T-cell (primary cell): ENCODE results near the gene ELP2. TPM values are rescaled to one million over a fixed set of nuclear protein-coding genes. Genes with fewer than 3 reads are reported as not detected.

Source experiments
- ATAC-seq, 4 experiments: fragments of 200-7000 bp in 3 of 4; fragments of 150-1000 bp in 1 of 4; cut with Tn5 transposase; replicated peaks in 1 of 4; 1 replicate in 3 of 4; 2 replicates in 1 of 4; pipeline ENCODE4 v1.10.0; 2021; ENCODE audit warnings: moderate library complexity in 3 of 4, mild to moderate bottlenecking in 2 of 4, moderate number of reproducible peaks in 1 of 4
- CTCF ChIA-PET, 2 donors: fragments of 300-600 bp; sonication (Branson Sonifier 250); formaldehyde crosslinking; loops; one replicate each; lab custom pipeline; 2022; ENCODE audit warnings: antibody characterized with exemption in 2 of 2; lab: Charles Lee
- POLR2A ChIA-PET, 2 donors: fragments of 300-600 bp; sonication (Branson Sonifier 250); formaldehyde crosslinking; loops; one replicate each; lab custom pipeline; 2022; ENCODE audit warnings: antibody characterized with exemption in 2 of 2; lab: Charles Lee
- DNase-seq, 35 experiments: peaks; one replicate each; pipeline versions ENCODE4 v3.0.0 to v3.0.0-alpha.2; 2013 to 2023
- H3K27ac ChIP-seq: one replicate; pipeline ENCODE4 v1.5.1; 2013; ENCODE audit warnings: low read length
- H3K27me3 ChIP-seq, 2 experiments: replicated peaks in 1 of 2; 1 replicate in 1 of 2; 2 replicates in 1 of 2; pipeline versions ENCODE4 v1.6.1 to v1.7.0; 2013; ENCODE audit warnings: low read length in 1 of 2, mixed read lengths in 1 of 2; ENCODE audit not compliant: control insufficient read depth in 2 of 2, insufficient read depth in 2 of 2; ENCODE audit errors: extremely low read depth in 1 of 2
- H3K36me3 ChIP-seq, 2 donors: 1 replicate in 1 of 2; 2 replicates in 1 of 2; pipeline versions ENCODE4 v1.6.1 to v1.7.0; 2013; ENCODE audit warnings: low read length in 1 of 2; ENCODE audit not compliant: control insufficient read depth in 2 of 2, insufficient read depth in 1 of 2; ENCODE audit errors: extremely low read depth in 1 of 2
- H3K4me1 ChIP-seq, 2 experiments: 1 replicate in 1 of 2; 2 replicates in 1 of 2; pipeline versions ENCODE4 v1.6.1 to v1.7.0; 2013; ENCODE audit warnings: low read length in 2 of 2, mixed read lengths in 1 of 2; ENCODE audit not compliant: insufficient read depth in 2 of 2, control insufficient read depth in 1 of 2; ENCODE audit errors: extremely low read depth in 1 of 2
- H3K4me3 ChIP-seq, 2 donors: 1 replicate in 1 of 2; 2 replicates in 1 of 2; pipeline versions ENCODE4 v1.5.1 to v1.7.0; 2013; ENCODE audit warnings: mild to moderate bottlenecking in 2 of 2, low read length in 1 of 2, moderate library complexity in 1 of 2; ENCODE audit not compliant: control insufficient read depth in 1 of 2; ENCODE audit errors: extremely low read depth in 1 of 2
- H3K9me3 ChIP-seq: 2 replicates; pipeline ENCODE4 v1.7.0; 2013
- H3K27ac Mint-ChIP-seq, 2 donors: one replicate each; pipeline ENCODE4 v1.8.0; 2020 to 2021; ENCODE audit warnings: mild to moderate bottlenecking in 2 of 2, mixed read lengths in 2 of 2
- H3K27me3 Mint-ChIP-seq, 2 donors: one replicate each; pipeline ENCODE4 v1.8.0; 2021 to 2022; ENCODE audit warnings: mixed read lengths in 2 of 2
- H3K36me3 Mint-ChIP-seq: one replicate; pipeline ENCODE4 v1.8.0; 2021; ENCODE audit warnings: mixed read lengths
- H3K4me1 Mint-ChIP-seq, 3 donors: one replicate each; pipeline ENCODE4 v1.8.0; 2020 to 2022; ENCODE audit warnings: mixed read lengths in 3 of 3, mild to moderate bottlenecking in 1 of 3
- H3K4me3 Mint-ChIP-seq, 3 donors: one replicate each; pipeline ENCODE4 v1.8.0; 2020 to 2022; ENCODE audit warnings: mild to moderate bottlenecking in 3 of 3, mixed read lengths in 3 of 3, moderate library complexity in 3 of 3
- H3K9me3 Mint-ChIP-seq, 3 donors: one replicate each; pipeline ENCODE4 v1.8.0; 2020 to 2022; ENCODE audit warnings: mixed read lengths in 3 of 3
- WGBS: methylation state at CpG from one replicate; pipeline ENCODE4 v1.1.5; 2013; ENCODE audit warnings: missing lambda C conversion rate; ENCODE audit not compliant: insufficient coverage; 5-methylcytosine and 5-hydroxymethylcytosine counted together
- total RNA-seq, 35 experiments: library from RNA in 6 of 35; stranded (reverse) in 6 of 35; fragments of 120-200 nt in 1 of 35; gene quantifications; one replicate each; pipeline versions ENCODE4 v1.2.1 to v1.2.4 and lab custom pipeline; 2013 to 2026

ELP2 gene
- total RNA-seq, 5 donors from 2014 or later (not counting 1 experiment from before 2014, with no cell fraction given), result 109 to 156 (median 150) TPM

- Histone ChIP-seq H3K9me3 (no peaks in the 10 kb centered on the region), H3K27ac (no peak overlapping the region), H3K4me1 (peaks cover 16 to 27% of the 10 kb centered on the region in 2 experiments), H3K27me3 (no peaks in the 10 kb centered on the region), H3K36me3 (peaks cover 5 to 21% of the 10 kb centered on the region in 2 donors), H3K4me3 (no peak overlapping the region)
- WGBS, result no CpG with 5 or more reads among the region's 8 CpGs
- Mint-ChIP-seq H3K9me3 (no peaks in the 10 kb centered on the region), H3K36me3 (peaks cover 17% of the 10 kb centered on the region), H3K27me3 (no peaks in the 10 kb centered on the region), H3K4me1 (peaks cover 52 to 54% (median 52%) of the 10 kb centered on the region in 3 donors), H3K4me3 (peak overlapping the region in 2 of 3 donors; percentile 16 to 34), H3K27ac (no peak overlapping the region)
- CTCF ChIA-PET, result no interaction called here
- POLR2A ChIA-PET, result no interaction called here
- DNase-seq, result no peak
- ATAC-seq, result no peak
Observed at GRCh38 chr18:36126668-36127067, 3.0 kb upstream of the ELP2 start.

- H3K27ac Mint-ChIP-seq, result peak overlapping the region; percentile 73 to 88
- ChIA-PET CTCF (interaction anchor here in 1 of 2 donors (1.3 kb wide), 1 partner anchor 110 kb away, joined by 3 read pairs; no protein-coding TSS in a partner anchor), POLR2A (interaction anchor here (0.7 to 0.8 kb wide), 2 partner anchors 12 to 154 kb away, joined by 3 to 4 read pairs; no protein-coding TSS in a partner anchor)
- Histone ChIP-seq H3K36me3 (peaks cover 5 to 13% of the 10 kb centered on the region in 2 donors), H3K4me3 (peak overlapping the region in 1 of 2 donors; percentile 89), H3K27ac (no peak overlapping the region), H3K4me1 (peaks cover 24 to 39% of the 10 kb centered on the region in 2 experiments), H3K27me3 (no peaks in the 10 kb centered on the region), H3K9me3 (no peaks in the 10 kb centered on the region)
- peaks cover 21% of the 10 kb centered on the region for H3K36me3 Mint-ChIP-seq
- H3K4me3 Mint-ChIP-seq, result peak overlapping the region; percentile 95 to 98 (median 96)
- DNase-seq (peak in 1 of 35 experiments; percentile 6), ATAC-seq (no peak)
- peaks cover 64 to 67% (median 65%) of the 10 kb centered on the region in 3 donors for H3K4me1 Mint-ChIP-seq
- WGBS, result 95% methylated on average over 4 of the region's 15 CpGs
- H3K27me3 Mint-ChIP-seq, result no peaks in the 10 kb centered on the region
- no peaks in the 10 kb centered on the region for H3K9me3 Mint-ChIP-seq
Observed at GRCh38 chr18:36127836-36128529, 1.7 kb upstream of the ELP2 start.

GRCh38 chr18:36128530-36128870 is 1.2 kb upstream of the ELP2 start:
- H3K36me3 Mint-ChIP-seq, result peaks cover 18% of the 10 kb centered on the region
- peak overlapping the region; percentile 96 for H3K27ac ChIP-seq
- H3K27me3 ChIP-seq, result no peaks in the 10 kb centered on the region
- peaks cover 5 to 11% of the 10 kb centered on the region in 2 donors for H3K36me3 ChIP-seq
- H3K4me1 Mint-ChIP-seq, result peaks cover 63 to 69% (median 66%) of the 10 kb centered on the region in 3 donors
- WGBS, result 8% methylated on average over 4 of the region's 12 CpGs
- ChIA-PET POLR2A (interaction anchor here (0.5 to 0.7 kb wide), 5 partner anchors 19 to 872 kb away, joined by 3 to 13 read pairs (median 3); no protein-coding TSS in a partner anchor), CTCF (interaction anchor here in 1 of 2 donors (1.3 kb wide), 1 partner anchor 111 kb away, joined by 3 read pairs; no protein-coding TSS in a partner anchor)
- DNase-seq, result peak in 1 of 35 experiments; percentile 24
- no peak for ATAC-seq
- no peaks in the 10 kb centered on the region for H3K27me3 Mint-ChIP-seq
- H3K27ac Mint-ChIP-seq, result peak overlapping the region; percentile 73 to 88
- peak overlapping the region; percentile 89 to 99 for H3K4me3 ChIP-seq
- no peaks in the 10 kb centered on the region for H3K9me3 ChIP-seq
- H3K9me3 Mint-ChIP-seq, result no peaks in the 10 kb centered on the region
- peak overlapping the region; percentile 95 to 98 (median 96) for H3K4me3 Mint-ChIP-seq
- H3K4me1 ChIP-seq, result peaks cover 26 to 39% of the 10 kb centered on the region in 2 experiments

GRCh38 chr18:36128907-36129299 is 796 bp upstream of the ELP2 start:
- WGBS, result under 1% methylated on average over 37 of the region's 37 CpGs
- ChIA-PET CTCF (interaction anchor here in 1 of 2 donors (1.3 kb wide), 1 partner anchor 111 kb away, joined by 3 read pairs; no protein-coding TSS in a partner anchor), POLR2A (interaction anchor here (0.5 to 0.7 kb wide), 6 partner anchors 18 to 872 kb away, joined by 3 to 13 read pairs (median 3); no protein-coding TSS in a partner anchor)
- Mint-ChIP-seq H3K4me3 (peak overlapping the region; percentile 95 to 98 (median 96)), H3K36me3 (peaks cover 16% of the 10 kb centered on the region), H3K27ac (peak overlapping the region; percentile 97), H3K27me3 (no peaks in the 10 kb centered on the region), H3K9me3 (no peaks in the 10 kb centered on the region), H3K4me1 (peaks cover 63 to 69% (median 67%) of the 10 kb centered on the region in 3 donors)
- DNase-seq (peak in 1 of 35 experiments; percentile 1), ATAC-seq (peak in 2 of 4 experiments; percentile 10 to 13)
- Histone ChIP-seq H3K27me3 (no peaks in the 10 kb centered on the region), H3K4me3 (peak overlapping the region; percentile 89 to 99), H3K27ac (peak overlapping the region; percentile 96), H3K36me3 (peaks cover 5 to 10% of the 10 kb centered on the region in 2 donors), H3K9me3 (no peaks in the 10 kb centered on the region), H3K4me1 (peaks cover 26 to 39% of the 10 kb centered on the region in 2 experiments)

DNA sequence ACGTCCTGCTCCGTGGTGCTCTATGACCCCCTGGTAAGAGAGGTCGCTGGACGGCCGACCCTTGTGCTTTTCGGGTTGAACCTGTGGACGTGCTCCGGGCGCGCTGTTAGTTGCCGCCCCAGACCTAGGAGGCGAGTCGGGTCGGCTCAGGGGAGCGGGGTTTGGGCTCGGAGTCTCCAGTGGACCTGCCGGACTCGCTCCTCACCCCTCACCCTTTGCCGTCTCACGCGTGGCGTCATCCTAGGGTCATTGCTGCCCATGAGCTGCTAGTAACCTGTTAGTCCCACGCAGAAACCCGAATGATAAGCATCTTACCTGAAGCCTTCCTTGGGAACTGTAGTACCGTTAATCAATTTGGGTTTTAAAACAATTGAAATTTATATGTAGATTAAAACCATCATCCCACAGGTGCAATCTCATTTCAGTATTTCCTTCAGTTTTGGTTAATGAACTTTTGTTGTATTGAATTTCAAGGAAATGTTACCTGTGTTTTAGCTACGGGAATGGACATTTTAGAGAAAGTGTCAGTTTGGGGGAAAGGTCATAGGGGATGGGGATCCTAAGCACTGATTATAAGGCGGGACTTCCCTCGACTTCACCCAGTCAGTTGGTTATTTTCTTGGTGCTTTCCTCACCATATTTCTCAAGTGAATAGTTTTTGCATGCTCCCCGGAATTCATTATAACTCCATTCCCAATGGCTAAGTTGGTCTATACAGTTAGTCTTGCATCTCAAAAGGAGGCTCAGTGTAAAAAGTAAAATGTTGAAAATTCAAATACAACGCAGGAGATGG is 536 bp downstream of the ELP2 start:
- Histone ChIP-seq H3K27me3 (no peaks in the 10 kb centered on the region), H3K4me1 (peaks cover 26 to 39% of the 10 kb centered on the region in 2 experiments)
- POLR2A ChIA-PET, result interaction anchor here (0.6 to 0.7 kb wide), 2 partner anchors 10 to 633 kb away, joined by 3 to 5 read pairs; no protein-coding TSS in a partner anchor

More for the DNA sequence above, 536 bp downstream of the ELP2 start:
- Mint-ChIP-seq H3K27ac (peak overlapping the region; percentile 97), H3K4me3 (peak overlapping the region; percentile 95 to 98 (median 96)), H3K9me3 (no peaks in the 10 kb centered on the region), H3K36me3 (peaks cover 15% of the 10 kb centered on the region), H3K4me1 (peaks cover 65 to 70% (median 69%) of the 10 kb centered on the region in 3 donors), H3K27me3 (no peaks in the 10 kb centered on the region)
- Histone ChIP-seq H3K9me3 (no peaks in the 10 kb centered on the region), H3K36me3 (peaks cover 0 to 8% of the 10 kb centered on the region in 2 donors), H3K4me3 (peak overlapping the region; percentile 89 to 99), H3K27ac (peak overlapping the region; percentile 96)
- CTCF ChIA-PET, result interaction anchor here in 1 of 2 donors (0.8 to 0.9 kb wide), 2 partner anchors 34 to 35 kb away, joined by 3 to 4 read pairs; no protein-coding TSS in a partner anchor
- DNase-seq, result peak in 1 of 35 experiments; percentile 28
- WGBS, result 3% methylated on average over 15 of the region's 30 CpGs
- peak in 2 of 4 experiments; percentile 3 to 6 for ATAC-seq
